ENCODE results near the gene ARL15. TPM values are rescaled to one million over a fixed set of nuclear protein-coding genes. Genes with fewer than 3 reads are reported as not detected.
A peak's percentile ranks its signal among the peaks of the same experiment; 100 is the strongest.

ARL15 gene
- total RNA-seq, 2 experiments from 2014 or later, result 5.7 to 6.3 TPM

DNA sequence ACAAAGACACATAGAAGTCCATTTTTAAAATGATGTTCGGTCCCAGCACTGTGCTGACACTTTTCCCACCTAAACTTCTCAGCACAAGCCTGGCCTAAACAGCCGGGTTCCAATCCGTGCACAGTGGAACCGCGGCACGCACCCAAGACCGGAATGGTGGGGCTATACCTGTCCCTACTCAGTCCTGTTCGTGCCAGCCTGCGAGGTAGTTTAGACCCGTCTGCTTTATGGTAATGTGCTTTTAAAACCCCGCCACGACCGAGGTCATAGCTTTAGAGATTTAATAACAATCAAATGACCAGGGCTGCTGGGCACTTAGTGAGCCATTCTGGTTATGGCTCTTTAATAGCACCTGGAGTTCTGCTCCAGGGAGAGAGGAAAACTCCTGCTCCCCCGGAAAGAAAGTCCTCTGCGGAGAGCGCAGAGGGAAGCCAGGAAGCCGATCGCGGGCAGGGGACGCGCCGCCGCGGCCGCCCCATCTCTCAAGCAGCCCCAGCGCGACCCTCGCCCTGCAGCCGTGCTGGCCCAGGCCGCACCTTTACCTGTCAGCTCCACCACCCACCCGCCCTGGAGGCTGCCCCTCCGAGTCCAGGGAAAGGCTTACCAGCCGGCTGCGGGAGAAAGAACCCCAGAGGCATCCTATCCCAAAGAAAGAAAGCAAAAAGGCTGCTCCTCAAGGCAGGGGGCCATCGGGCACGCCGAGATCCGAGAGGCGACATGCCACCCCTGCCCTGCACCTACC, 511 bp downstream of the ARL15 start:
- intact Hi-C loops (cut with micrococcal nuclease), result loop anchor here (5.0 kb wide), 1 partner anchor 68 kb away; no protein-coding TSS in a partner anchor
- Mint-ChIP-seq H3K9me3 (no peaks in the 10 kb centered on the region), H3K4me1 (ENCODE audit: low read depth) (peaks cover 28% of the 10 kb centered on the region), H3K27me3 (peaks cover 5% of the 10 kb centered on the region), H3K4me3 (peak overlapping the region; percentile 78), H3K36me3 (ENCODE audit: low read depth) (no peaks in the 10 kb centered on the region), H3K27ac (peak overlapping the region; percentile 85)
- DNase-seq, result peak; percentile 54
- POLR2A ChIA-PET, result interaction anchor here (0.5 to 1.2 kb wide), 4 partner anchors 134 to 644 kb away, joined by 3 to 4 read pairs (median 3); no protein-coding TSS in a partner anchor
- ATAC-seq, result peak; percentile 7
- TF ChIP-seq, protein P1, sequence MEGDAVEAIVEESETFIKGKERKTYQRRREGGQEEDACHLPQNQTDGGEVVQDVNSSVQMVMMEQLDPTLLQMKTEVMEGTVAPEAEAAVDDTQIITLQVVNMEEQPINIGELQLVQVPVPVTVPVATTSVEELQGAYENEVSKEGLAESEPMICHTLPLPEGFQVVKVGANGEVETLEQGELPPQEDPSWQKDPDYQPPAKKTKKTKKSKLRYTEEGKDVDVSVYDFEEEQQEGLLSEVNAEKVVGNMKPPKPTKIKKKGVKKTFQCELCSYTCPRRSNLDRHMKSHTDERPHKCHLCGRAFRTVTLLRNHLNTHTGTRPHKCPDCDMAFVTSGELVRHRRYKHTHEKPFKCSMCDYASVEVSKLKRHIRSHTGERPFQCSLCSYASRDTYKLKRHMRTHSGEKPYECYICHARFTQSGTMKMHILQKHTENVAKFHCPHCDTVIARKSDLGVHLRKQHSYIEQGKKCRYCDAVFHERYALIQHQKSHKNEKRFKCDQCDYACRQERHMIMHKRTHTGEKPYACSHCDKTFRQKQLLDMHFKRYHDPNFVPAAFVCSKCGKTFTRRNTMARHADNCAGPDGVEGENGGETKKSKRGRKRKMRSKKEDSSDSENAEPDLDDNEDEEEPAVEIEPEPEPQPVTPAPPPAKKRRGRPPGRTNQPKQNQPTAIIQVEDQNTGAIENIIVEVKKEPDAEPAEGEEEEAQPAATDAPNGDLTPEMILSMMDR (IDR thresholded peaks at IDR 0.05), result no peak
- CTCF ChIA-PET, result interaction anchor here (1.3 to 4.2 kb wide), 2 partner anchors 66 to 179 kb away, joined by 6 to 14 read pairs; no protein-coding TSS in a partner anchor

DNA sequence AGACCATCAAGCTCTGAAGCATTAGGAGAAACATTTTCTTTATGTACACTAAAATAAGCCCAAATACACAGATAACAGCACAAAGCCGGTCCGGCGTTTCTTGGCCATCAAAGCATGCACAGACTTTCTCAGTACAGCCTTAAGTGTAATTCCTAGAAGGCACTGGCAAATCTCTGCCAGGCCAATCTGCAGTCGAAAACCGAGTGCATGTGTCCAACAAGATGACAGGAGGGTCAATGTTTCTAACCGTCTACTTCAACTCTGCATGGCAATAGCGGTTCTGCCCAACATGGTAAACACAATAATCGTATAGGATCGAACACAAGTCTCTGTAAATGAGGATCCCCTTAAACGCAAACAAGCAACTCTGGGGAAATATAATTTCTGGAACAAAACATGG, 1.1 kb downstream of the ARL15 start:
- no peak for ATAC-seq
- H3K4me3 Mint-ChIP-seq, result peak overlapping the region; percentile 78
- no peak for DNase-seq
- no peaks in the 10 kb centered on the region for H3K36me3 Mint-ChIP-seq (ENCODE audit: low read depth)
- intact Hi-C loops (cut with micrococcal nuclease), result no loop called here
- POLR2A ChIA-PET, result interaction anchor here (0.8 kb wide), 1 partner anchor 134 kb away, joined by 3 read pairs; no protein-coding TSS in a partner anchor
- peaks cover 2% of the 10 kb centered on the region for H3K27me3 Mint-ChIP-seq
- H3K27ac Mint-ChIP-seq, result peak overlapping the region; percentile 85
- peaks cover 29% of the 10 kb centered on the region for H3K4me1 Mint-ChIP-seq (ENCODE audit: low read depth)
- CTCF ChIA-PET, result interaction anchor here (1.1 to 4.2 kb wide), 3 partner anchors 66 to 180 kb away, joined by 3 to 14 read pairs (median 8); no protein-coding TSS in a partner anchor
- H3K9me3 Mint-ChIP-seq, result no peaks in the 10 kb centered on the region
- TF ChIP-seq, protein P1 (IDR thresholded peaks at IDR 0.05), result no peak

DNA sequence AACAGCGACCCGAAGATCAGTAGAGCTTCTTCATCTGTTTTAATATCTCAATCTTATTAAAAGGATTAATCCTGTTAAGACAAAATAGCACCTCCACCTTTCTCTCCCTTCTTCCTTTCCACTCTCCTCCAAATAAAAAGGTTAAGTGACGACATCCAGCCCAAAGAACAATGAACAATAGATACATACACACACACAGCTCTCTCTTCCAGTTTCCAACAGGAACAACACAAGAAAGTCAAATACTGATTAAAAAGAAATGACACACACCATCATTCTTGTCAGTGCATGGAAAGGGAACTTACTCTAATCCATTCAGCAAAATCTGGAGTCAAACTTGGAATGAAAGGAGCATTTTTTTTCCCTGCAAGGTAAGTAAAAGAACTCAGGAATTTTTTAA, 2.8 kb downstream of the ARL15 start:
- CTCF ChIA-PET, result no interaction called here

DNA sequence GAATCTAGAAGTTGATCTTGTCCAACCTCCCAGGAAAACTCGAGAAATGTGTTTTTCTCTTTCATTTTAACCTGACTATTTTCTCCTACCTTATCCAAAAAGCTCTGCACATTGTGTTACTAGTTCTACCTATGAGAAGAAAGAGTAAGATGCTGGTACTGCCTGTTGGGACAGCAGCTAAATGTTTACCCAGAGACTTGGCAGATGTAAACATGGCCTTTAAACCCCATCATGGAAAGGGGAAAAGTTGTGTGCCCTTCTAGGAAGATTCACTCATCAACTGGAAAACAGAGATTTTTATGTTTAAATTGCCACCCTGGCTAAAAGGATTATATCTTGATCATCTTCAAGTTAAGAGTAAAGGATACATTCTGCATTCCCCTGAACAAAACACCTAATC, 3.5 kb downstream of the ARL15 start:
- DNase-seq, result no peak
- TF ChIP-seq, protein P1 (IDR thresholded peaks at IDR 0.05), result no peak
- no peak for ATAC-seq
- Mint-ChIP-seq H3K27me3 (no peaks in the 10 kb centered on the region), H3K4me3 (no peak overlapping the region), H3K4me1 (ENCODE audit: low read depth) (peaks cover 37% of the 10 kb centered on the region), H3K9me3 (no peaks in the 10 kb centered on the region), H3K36me3 (ENCODE audit: low read depth) (no peaks in the 10 kb centered on the region), H3K27ac (no peak overlapping the region)
- ChIA-PET CTCF (no interaction called here), POLR2A (no interaction called here)
- intact Hi-C loops (cut with micrococcal nuclease), result no loop called here

More for the DNA sequence above, 2.8 kb downstream of the ARL15 start:
- Mint-ChIP-seq H3K4me3 (no peak overlapping the region), H3K36me3 (ENCODE audit: low read depth) (no peaks in the 10 kb centered on the region), H3K27ac (no peak overlapping the region), H3K27me3 (no peaks in the 10 kb centered on the region), H3K4me1 (ENCODE audit: low read depth) (peaks cover 32% of the 10 kb centered on the region), H3K9me3 (no peaks in the 10 kb centered on the region)
- intact Hi-C loops (cut with micrococcal nuclease), result no loop called here
- DNase-seq (no peak), ATAC-seq (no peak)
- POLR2A ChIA-PET, result no interaction called here
- TF ChIP-seq, protein P1 (IDR thresholded peaks at IDR 0.05), result no peak

DNA sequence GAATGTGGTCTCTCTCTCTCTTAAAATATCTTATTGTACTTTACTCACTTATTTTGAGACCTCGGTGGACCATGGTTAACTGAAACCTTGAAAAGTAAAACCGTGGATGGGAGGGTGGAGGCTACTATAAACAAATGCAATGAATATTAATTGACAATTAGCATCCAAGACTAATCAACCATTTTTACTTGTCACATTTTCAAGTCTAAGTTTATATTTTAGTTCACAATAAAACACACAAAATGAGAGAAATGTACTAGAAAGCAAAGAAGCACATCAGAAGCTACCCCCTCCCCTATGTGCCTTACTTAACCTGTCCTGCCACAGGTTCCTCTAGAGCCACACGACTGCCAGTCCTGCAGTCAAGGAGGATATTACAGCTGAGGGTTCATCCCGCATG, 4.6 kb downstream of the ARL15 start:
- Mint-ChIP-seq H3K36me3 (ENCODE audit: low read depth) (no peaks in the 10 kb centered on the region), H3K9me3 (no peaks in the 10 kb centered on the region), H3K27me3 (no peaks in the 10 kb centered on the region), H3K4me1 (ENCODE audit: low read depth) (peaks cover 44% of the 10 kb centered on the region), H3K4me3 (no peak overlapping the region), H3K27ac (no peak overlapping the region)
- intact Hi-C loops (cut with micrococcal nuclease), result no loop called here
- TF ChIP-seq, protein P1 (IDR thresholded peaks at IDR 0.05), result no peak
- DNase-seq (no peak), ATAC-seq (no peak)
- ChIA-PET CTCF (interaction anchor here (1.0 kb wide), 1 partner anchor 62 kb away, joined by 3 read pairs; no protein-coding TSS in a partner anchor), POLR2A (no interaction called here)

Data from activated CD8-positive, alpha-beta T cell treated with anti-CD3 and anti-CD28 coated beads for 36 hours (primary cell).